ENCODE data around the gene CIRBP.
A peak's percentile ranks its signal among the peaks of the same experiment; 100 is the strongest.

DNA sequence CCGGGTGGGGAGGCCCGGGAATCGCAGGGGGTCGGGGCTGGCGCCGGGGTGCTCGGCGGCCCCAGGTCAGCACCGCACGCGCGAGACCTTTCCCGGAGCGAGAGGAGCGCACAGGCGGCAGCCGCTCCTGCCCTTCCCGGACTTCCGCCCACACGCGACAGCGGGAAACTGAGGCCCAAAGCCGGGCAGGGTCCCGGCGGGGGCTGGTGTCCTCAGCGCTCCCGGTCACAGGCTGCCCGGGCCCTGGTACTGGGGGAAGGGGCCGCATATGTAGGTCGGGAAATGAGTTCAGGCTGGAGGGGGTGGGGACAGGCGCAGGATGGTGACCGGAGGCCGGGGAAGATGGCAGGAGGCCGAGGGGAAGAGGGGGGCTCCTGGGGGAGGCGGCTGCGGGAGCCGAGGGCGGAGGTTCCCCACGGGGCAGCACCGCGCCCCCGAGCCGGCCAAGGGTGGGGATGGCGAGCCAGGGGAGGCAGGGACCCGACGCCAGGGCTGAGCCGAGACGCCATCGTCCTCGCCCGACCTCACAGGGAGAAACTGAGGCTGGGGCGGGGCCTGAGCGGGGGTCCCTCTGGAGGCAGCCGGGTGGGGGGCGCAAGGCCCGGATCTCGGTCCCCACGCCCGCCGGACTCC lies 32.0 kb upstream of the CIRBP start:
- TF ChIP-seq, protein P1, sequence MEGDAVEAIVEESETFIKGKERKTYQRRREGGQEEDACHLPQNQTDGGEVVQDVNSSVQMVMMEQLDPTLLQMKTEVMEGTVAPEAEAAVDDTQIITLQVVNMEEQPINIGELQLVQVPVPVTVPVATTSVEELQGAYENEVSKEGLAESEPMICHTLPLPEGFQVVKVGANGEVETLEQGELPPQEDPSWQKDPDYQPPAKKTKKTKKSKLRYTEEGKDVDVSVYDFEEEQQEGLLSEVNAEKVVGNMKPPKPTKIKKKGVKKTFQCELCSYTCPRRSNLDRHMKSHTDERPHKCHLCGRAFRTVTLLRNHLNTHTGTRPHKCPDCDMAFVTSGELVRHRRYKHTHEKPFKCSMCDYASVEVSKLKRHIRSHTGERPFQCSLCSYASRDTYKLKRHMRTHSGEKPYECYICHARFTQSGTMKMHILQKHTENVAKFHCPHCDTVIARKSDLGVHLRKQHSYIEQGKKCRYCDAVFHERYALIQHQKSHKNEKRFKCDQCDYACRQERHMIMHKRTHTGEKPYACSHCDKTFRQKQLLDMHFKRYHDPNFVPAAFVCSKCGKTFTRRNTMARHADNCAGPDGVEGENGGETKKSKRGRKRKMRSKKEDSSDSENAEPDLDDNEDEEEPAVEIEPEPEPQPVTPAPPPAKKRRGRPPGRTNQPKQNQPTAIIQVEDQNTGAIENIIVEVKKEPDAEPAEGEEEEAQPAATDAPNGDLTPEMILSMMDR (conservative IDR thresholded peaks at IDR 0.05; ENCODE audit: low read length) = no peak
- TF ChIP-seq EZH2phosphoT487 (IDR thresholded peaks at IDR 0.05; ENCODE audit: borderline replicate concordance, low read depth, low read length) = peak; percentile 84; the same call in 1 of the 2 replicates

Data from OCI-LY7 (cell line).